Large intestine (tissue), 3 donors: Measurements from ENCODE around the gene CLDN7. TPM values are rescaled to one million over a fixed set of nuclear protein-coding genes. Genes with fewer than 3 reads are reported as not detected.
"Not testable (repeated sequence)": the region's sequence is repeated elsewhere in the genome, so short reads cannot be mapped to it uniquely, and the experiment has no call there.

ENCODE experiments used
- DNase-seq, 2 donors: peaks; one replicate each; pipeline versions ENCODE4 v3.0.0 to v3.0.0-alpha.2; 2013
- H3K27ac ChIP-seq: one replicate; pipeline ENCODE4 v1.5.1; 2013; ENCODE audit warnings: low read length
- H3K27me3 ChIP-seq: 2 replicates; pipeline ENCODE4 v1.6.1; 2013; ENCODE audit warnings: low read length; ENCODE audit not compliant: control insufficient read depth, insufficient read depth
- H3K36me3 ChIP-seq: 2 replicates; pipeline ENCODE4 v1.6.1; 2013; ENCODE audit warnings: low read length; ENCODE audit not compliant: control insufficient read depth, insufficient read depth
- H3K4me1 ChIP-seq: one replicate; pipeline ENCODE4 v1.6.1; 2013; ENCODE audit warnings: low read length; ENCODE audit not compliant: control insufficient read depth, insufficient read depth
- H3K4me3 ChIP-seq: one replicate; pipeline ENCODE4 v1.5.1; 2013; ENCODE audit warnings: low read length
- H3K9me3 ChIP-seq: one replicate; pipeline ENCODE4 v1.6.1; 2013; ENCODE audit warnings: mild to moderate bottlenecking, low read depth, low read length, moderate library complexity; ENCODE audit not compliant: control insufficient read depth
- WGBS: methylation state at CpG from one replicate; pipeline ENCODE4 v1.1.5; 2013; ENCODE audit warnings: low lambda C conversion rate; ENCODE audit not compliant: insufficient coverage; 5-methylcytosine and 5-hydroxymethylcytosine counted together
- polyA plus RNA-seq: library from polyadenylated mRNA; unstranded; fragments of 120-200 nt; gene quantifications from one replicate; pipeline ENCODE4 v1.2.1, GENCODE V29; 2013

Gene CLDN7
- polyA plus RNA-seq, 1 donor: 250 TPM

DNA sequence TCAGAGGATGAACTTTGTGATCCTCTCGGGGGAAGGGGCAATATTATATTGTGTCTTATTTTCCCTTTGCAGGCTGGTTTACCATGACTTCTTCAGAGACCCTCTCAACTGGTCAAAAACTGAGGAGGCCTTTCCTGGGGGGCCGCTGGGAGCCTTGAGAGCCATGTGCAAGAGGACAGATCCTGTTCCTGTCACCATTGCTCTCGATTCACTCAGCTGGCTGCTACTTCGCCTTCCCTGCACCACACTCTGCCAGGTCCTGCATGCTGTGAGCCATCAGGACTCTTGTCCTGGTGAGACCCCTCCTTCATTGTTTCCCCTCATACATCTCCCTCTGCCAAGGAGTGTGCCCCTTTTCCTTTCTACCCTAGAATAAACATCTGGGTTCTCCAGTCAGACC lies 7.8 kb downstream of the CLDN7 start:
- no peaks in the 10 kb centered on the region for H3K9me3 ChIP-seq
- DNase-seq: no peak
- peaks cover 35% of the 10 kb centered on the region for H3K36me3 ChIP-seq
- no peak overlapping the region for H3K27ac ChIP-seq
- H3K4me3 ChIP-seq: no peak overlapping the region
- whole genome bisulfite sequencing: 100% methylated on average over 1 of the region's 4 CpGs
- H3K4me1 ChIP-seq: peaks cover 37% of the 10 kb centered on the region
- no peaks in the 10 kb centered on the region for H3K27me3 ChIP-seq

DNA sequence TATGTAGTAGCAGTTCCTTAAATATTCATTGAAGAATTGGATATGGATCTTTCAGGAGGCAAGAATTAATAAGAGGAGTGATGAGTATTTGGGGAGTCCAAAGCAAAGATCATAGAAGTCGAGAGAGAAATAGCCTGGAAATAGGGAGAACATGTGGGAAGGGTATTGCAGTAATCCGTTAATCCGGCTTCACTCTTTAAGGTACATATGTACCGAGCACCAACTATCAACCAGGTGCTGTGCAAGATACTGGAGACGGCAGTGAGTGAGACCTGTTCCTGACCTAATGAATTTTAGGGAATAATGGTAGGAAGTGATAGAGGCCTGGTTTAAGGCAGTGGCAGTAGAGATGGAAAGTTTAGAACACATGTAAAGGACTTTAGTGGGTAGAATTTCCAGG lies 9.2 kb downstream of the CLDN7 start:
- Histone ChIP-seq H3K36me3 (peaks cover 36% of the 10 kb centered on the region), H3K27ac (peak overlapping the region; percentile 94), H3K9me3 (no peaks in the 10 kb centered on the region), H3K4me1 (peaks cover 29% of the 10 kb centered on the region), H3K4me3 (peak overlapping the region; percentile 67), H3K27me3 (no peaks in the 10 kb centered on the region)
- no CpG with 5 or more reads among the region's 5 CpGs for WGBS
- no peak for DNase-seq

DNA sequence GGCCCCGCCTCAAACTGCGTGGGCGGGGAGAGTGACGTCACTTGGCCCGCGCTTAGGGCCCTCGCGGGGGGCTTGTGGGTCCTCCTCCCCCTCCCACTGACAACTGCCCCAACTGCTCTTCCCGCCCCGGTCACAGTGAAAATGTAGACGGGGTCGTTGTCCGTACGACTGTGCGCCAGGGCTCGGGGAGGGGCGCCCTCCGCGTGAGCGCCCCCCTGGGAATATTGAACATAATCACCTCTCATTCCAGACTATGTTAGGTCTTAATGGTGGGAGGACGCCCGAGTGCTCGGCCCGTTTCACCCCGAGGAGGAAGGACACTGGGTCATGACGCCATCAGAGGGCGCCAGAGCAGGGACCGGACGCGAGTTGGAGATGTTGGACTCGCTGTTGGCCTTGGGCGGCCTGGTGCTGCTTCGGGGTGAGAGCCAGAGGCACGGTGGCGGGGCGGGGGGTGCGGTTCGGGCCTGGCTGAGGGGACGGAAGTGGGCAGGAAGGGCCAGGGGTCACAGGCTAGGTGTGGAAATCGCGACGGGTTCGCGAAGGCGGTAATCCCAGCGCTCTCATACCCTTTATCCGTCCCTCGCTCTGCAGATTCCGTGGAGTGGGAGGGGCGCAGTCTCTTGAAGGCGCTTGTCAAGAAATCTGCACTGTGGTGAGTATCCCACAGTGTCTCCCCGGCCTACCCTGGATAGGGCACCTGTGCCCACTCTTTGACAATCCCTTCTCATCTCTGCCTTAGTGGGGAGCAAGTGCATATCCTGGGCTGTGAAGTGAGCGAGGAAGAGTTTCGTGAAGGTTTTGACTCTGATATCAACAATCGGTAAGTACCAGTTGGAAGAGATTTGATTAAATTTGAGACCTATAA lies 9.9 kb downstream of the CLDN7 start, which contains the start of gene ELP5:
Gene ELP5 (plus strand): TSS at position 40 of the 868 bp plus-strand sequence. CDS start 336 bp downstream, at position 376.
- peaks cover 22% of the 10 kb centered on the region for H3K4me1 ChIP-seq
- H3K4me3 ChIP-seq: peak within 1 kb of the TSS; percentile 67
- DNase-seq: peak; percentile 93 to 96
- no CpG with 5 or more reads among the region's 55 CpGs for WGBS
- H3K27ac ChIP-seq: peak within 1 kb of the TSS; percentile 94
- no peaks in the 10 kb centered on the region for H3K9me3 ChIP-seq
- H3K36me3 ChIP-seq: peaks cover 32% of the 10 kb centered on the region
- no peaks in the 10 kb centered on the region for H3K27me3 ChIP-seq

DNA sequence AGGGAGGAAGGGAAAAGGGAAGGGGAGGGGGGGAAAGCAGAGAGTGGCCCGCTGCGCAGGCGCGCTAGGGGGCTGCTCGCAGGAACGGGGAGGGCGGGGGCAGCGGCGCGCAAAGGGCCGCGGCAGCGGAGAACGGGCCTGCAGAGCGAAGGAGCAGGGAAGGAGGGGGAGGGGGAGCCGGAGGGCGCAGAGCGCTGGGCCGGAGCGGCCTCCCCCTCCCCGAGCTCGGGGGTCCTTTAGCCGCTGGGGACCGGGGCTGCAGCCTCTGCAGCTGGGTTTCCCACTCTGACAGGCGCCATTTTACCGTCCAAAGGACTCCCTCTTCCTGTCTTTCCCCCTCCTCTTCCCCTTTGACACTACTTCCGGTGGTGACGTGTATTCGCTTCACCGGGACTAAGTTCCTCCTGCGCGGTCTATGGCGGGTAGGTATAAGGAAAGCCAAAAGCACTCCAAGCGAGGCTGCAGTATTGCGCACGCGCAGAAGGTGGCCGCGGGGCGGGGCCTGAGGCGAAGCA lies 10.6 kb downstream of the CLDN7 start, which contains the start of gene CTDNEP1:
Gene CTDNEP1 (minus strand): TSS at position 74 of the 515 bp plus-strand sequence. CDS start 438 bp downstream, outside the sequence.
- Histone ChIP-seq H3K4me1 (peaks cover 15% of the 10 kb centered on the region), H3K9me3 (no peaks in the 10 kb centered on the region), H3K27me3 (no peaks in the 10 kb centered on the region), H3K4me3 (peak within 1 kb of the TSS; percentile 67), H3K27ac (peak within 1 kb of the TSS; percentile 94), H3K36me3 (peaks cover 30% of the 10 kb centered on the region)
- WGBS: no CpG with 5 or more reads among the region's 41 CpGs
- DNase-seq: peak; percentile 100

DNA sequence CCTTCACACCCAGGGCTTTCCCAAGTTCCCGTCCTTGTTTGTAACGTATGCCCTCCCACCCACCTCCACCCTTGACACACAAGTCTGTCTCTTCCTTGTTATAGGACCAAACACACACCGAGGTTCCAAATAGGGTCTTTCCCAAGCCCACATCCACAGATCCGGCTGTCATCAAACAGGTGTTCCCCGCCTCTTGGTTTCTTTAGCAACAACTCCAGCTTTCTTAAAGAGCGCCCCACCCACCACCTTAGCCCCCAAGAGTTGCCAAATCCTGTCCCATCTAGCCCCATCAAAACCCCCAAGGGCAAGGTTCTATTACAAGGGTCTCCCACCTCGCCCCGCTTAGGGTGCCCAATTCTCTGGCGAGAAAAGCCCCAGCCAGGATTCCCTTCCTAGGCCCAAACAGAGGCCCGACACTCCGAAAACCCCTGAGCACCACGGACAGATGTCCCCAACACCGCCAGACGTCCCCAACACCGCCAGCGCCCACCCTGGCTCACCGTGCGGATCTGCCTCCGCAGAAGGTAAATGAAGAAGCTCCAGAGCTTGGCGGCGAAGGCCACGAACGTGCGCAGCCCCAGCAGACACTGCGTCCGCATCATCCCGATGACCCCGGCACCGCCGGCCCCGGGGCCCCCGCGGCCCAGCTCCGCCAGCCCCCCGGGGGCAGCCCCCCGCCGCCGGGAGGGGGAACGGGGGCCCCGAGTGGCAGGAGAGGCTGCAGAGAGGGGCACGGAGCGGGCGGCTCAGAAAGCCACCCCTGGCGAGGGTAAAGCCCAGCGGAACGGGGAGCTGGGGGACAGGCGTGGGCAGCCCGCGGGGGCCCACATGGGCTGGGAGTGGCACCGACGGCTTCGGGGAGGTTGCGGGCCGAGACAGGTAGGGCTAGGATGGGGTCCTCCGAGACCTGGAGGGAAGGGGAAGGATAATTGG lies 11.3 kb downstream of the CLDN7 start:
- 0% methylated on average over 2 of the region's 55 CpGs for WGBS
- Histone ChIP-seq H3K27ac (peak overlapping the region; percentile 94), H3K36me3 (peaks cover 30% of the 10 kb centered on the region), H3K27me3 (no peaks in the 10 kb centered on the region), H3K4me1 (peaks cover 14% of the 10 kb centered on the region), H3K9me3 (no peaks in the 10 kb centered on the region), H3K4me3 (peak overlapping the region; percentile 67)
- peak in 1 of 2 donors; percentile 42 for DNase-seq

DNA sequence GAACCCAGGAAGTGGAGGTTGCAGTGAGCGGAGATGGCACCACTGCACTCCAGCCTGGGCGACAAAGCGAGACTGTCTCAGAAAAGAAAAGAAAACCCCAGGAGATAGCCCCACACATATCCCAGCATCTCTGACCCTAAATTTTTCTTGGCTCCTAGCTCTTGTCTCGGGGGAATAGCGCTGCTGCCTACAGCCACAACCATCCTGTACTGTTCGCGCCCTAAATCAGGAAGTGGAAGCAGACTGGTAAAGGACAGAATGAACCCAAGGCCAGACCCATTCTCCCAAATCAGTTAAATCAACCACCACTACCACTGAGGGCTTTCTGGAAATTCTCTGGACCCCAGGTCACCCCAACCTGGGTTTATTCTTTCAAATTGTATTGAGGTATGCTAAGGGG lies 12.4 kb downstream of the CLDN7 start:
- no CpG with 5 or more reads among the region's 7 CpGs for WGBS
- peak overlapping the region; percentile 67 for H3K4me3 ChIP-seq
- no peak for DNase-seq

DNA sequence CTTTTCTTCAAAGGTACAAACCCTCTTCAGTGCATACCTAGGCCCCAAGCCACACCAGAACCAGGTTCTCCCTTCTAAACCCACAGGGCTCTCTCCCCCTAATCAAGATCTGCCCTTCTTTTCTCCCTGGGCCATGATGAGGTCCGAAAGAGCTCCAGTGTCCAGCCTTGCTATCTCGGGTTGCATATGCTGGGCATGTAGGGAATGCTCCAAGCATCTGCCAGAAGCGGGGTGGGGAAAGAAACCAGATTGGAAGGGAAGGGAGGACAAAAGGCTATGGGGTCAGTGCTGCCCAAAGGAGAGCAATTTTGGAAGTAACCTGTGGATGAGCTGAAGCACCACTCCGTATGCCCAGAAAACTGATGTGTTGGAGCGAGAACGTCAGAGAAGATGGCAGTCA lies 13.1 kb downstream of the CLDN7 start:
- Histone ChIP-seq H3K4me1 (peaks cover 9% of the 10 kb centered on the region), H3K36me3 (peaks cover 28% of the 10 kb centered on the region), H3K4me3 (no peak overlapping the region), H3K9me3 (no peaks in the 10 kb centered on the region), H3K27ac (no peak overlapping the region), H3K27me3 (no peaks in the 10 kb centered on the region)
- 100% methylated on average over 1 of the region's 6 CpGs for WGBS
- no peak for DNase-seq

More for the DNA sequence above, 12.4 kb downstream of the CLDN7 start:
- H3K4me1 ChIP-seq: peaks cover 14% of the 10 kb centered on the region
- no peak overlapping the region for H3K27ac ChIP-seq
- no peaks in the 10 kb centered on the region for H3K27me3 ChIP-seq
- no peaks in the 10 kb centered on the region for H3K9me3 ChIP-seq
- peaks cover 28% of the 10 kb centered on the region for H3K36me3 ChIP-seq

DNA sequence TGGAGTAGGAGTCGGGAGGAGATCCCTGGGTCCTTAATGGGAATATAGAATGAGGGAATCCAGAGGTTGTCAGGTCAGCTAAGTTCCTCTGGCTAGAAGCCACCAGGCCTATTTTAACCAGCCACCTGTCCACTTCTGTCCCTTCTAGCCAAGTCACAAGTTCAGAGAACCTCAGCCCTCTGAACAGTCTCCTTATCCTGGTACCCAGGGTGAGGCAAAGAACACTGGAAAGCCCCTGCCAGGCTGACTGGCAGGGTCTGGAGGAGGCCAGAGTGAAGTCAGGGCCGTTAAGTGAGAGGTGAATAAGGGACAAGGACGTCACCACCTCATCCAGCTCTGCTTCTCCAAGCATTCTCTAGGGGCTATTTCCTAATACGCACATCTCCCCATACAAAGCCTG lies 13.5 kb downstream of the CLDN7 start:
- Histone ChIP-seq H3K36me3 (peaks cover 31% of the 10 kb centered on the region), H3K27ac (no peak overlapping the region), H3K4me3 (no peak overlapping the region), H3K27me3 (no peaks in the 10 kb centered on the region), H3K4me1 (peaks cover 5% of the 10 kb centered on the region), H3K9me3 (no peaks in the 10 kb centered on the region)
- DNase-seq: no peak
- no CpG with 5 or more reads among the region's 4 CpGs for whole genome bisulfite sequencing

DNA sequence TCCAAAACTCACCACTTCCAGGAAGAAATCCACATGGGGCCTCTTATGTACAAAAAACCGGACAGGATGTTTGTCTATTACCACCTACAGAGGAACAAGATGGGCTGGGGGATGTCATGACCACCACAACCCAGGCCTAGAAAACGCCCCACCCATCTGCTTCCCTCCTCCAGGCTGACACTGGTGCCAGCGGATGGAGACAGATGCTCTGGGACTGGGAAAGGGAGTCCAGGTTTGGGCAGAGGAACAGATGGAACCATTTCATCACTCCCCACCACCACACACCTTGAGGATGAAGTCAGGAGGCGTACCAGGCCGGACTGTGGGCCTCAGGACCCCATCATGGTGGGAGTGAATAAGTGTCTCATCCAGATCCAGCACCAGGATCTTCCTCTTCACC lies 15.5 kb downstream of the CLDN7 start:
- DNase-seq: no peak
- H3K27ac ChIP-seq: no peak overlapping the region
- peaks cover 33% of the 10 kb centered on the region for H3K36me3 ChIP-seq
- WGBS: no CpG with 5 or more reads among the region's 5 CpGs
- H3K27me3 ChIP-seq: no peaks in the 10 kb centered on the region
- no peaks in the 10 kb centered on the region for H3K9me3 ChIP-seq
- no peak overlapping the region for H3K4me3 ChIP-seq
- H3K4me1 ChIP-seq: peaks cover 5% of the 10 kb centered on the region

DNA sequence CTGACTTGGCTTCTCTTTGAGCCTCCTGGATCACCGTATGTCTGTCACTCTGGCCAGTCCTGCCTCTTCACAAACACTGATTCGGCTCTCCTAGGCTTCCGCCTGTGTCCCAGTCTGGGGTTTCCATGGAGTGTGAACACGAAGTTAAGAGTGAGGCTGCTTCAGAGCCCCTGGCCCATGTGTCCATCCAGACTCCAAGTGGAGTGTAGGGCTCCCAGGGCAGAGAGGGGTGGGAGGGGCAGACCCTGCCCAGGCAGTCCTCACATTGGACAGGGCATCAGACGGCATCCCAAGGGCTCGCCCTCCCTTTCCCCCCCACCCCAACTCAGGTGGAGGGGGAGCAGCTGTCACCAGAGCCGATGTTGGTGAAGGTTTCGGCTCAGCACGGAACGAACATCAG lies 18.4 kb downstream of the CLDN7 start:
- H3K9me3 ChIP-seq, H3K27me3 ChIP-seq, H3K4me3 ChIP-seq, DNase-seq: not testable (repeated sequence)
- no CpG with 5 or more reads among the region's 10 CpGs for WGBS
- Histone ChIP-seq H3K27ac (peak overlapping the region; percentile 99), H3K36me3 (peaks cover 39% of the 10 kb centered on the region), H3K4me1 (peaks cover 14% of the 10 kb centered on the region)
